Gastroesophageal sphincter (tissue), 4 donors: ENCODE measurements around the gene GINS2. TPM values are rescaled to one million over a fixed set of nuclear protein-coding genes. Genes with fewer than 3 reads are reported as not detected.

ENCODE experiments used
- ATAC-seq: fragments of 150-250 bp; one replicate; pipeline ENCODE4 v1.9.1; 2016; ENCODE audit warnings: mild to moderate bottlenecking, moderate library complexity
- H3K27ac ChIP-seq, 4 donors: fragments of 200-600 bp; sonication (generic) in 3 of 4; 1 replicate in 3 of 4; 2 replicates in 1 of 4; pipeline ENCODE4 v1.5.1; 2016 to 2019
- H3K27me3 ChIP-seq: fragments of 200-600 bp; sonication (generic); one replicate; pipeline ENCODE4 v1.5.1; 2019
- H3K36me3 ChIP-seq, 2 donors: fragments of 200-600 bp; sonication (generic); one replicate each; pipeline ENCODE4 v1.5.1; 2019; ENCODE audit warnings: control low read depth in 1 of 2
- H3K4me1 ChIP-seq, 3 donors: fragments of 200-600 bp; sonication (generic); 1 replicate in 2 of 3; 2 replicates in 1 of 3; pipeline ENCODE4 v1.5.1; 2016 to 2019; ENCODE audit warnings: control low read depth in 2 of 3
- H3K4me3 ChIP-seq, 2 donors: fragments of 200-600 bp; sonication (generic); one replicate each; pipeline ENCODE4 v1.5.1; 2019; ENCODE audit warnings: mild to moderate bottlenecking in 1 of 2, moderate library complexity in 1 of 2
- H3K9me3 ChIP-seq, 3 donors: fragments of 200-600 bp; sonication (generic); one replicate each; pipeline ENCODE4 v1.5.1; 2017 to 2019; ENCODE audit warnings: control low read depth in 2 of 3
- EP300 ChIP-seq: sonication (generic); formaldehyde crosslinking; IDR thresholded peaks from one replicate; pipeline ENCODE4 v1.6.1; 2017; ENCODE audit warnings: antibody characterized with exemption, mild to moderate bottlenecking
- POLR2A ChIP-seq, 2 donors: fragments of 450-650 bp; IDR thresholded peaks; one replicate each; pipeline ENCODE4 v1.6.1; 2017; ENCODE audit warnings: antibody characterized with exemption in 2 of 2, mild to moderate bottlenecking in 2 of 2, moderate library complexity in 1 of 2
- POLR2AphosphoS5 ChIP-seq: sonication (generic); formaldehyde crosslinking; IDR thresholded peaks from one replicate; pipeline ENCODE4 v1.6.1; 2017; ENCODE audit warnings: antibody characterized with exemption
- WGBS, 2 donors: methylation state at CpG; one replicate each; pipeline ENCODE4 v1.1.5; 2018; ENCODE audit warnings: low coverage in 1 of 2; 5-methylcytosine and 5-hydroxymethylcytosine counted together
- total RNA-seq, 4 donors: library from RNA; depleted of rRNA; stranded (reverse); fragments of >200 nt; gene quantifications; one replicate each; pipeline ENCODE4 v1.1.0, GENCODE V29; 2016
- TF ChIP-seq, protein P1 (sequence below), 4 experiments: fragments of 200-600 bp in 2 of 4; fragments of 450-650 bp in 2 of 4; sonication (generic) in 1 of 4; IDR thresholded peaks; one replicate each; pipeline ENCODE4 v1.5.1; 2017 to 2019; ENCODE audit warnings: antibody characterized with exemption in 4 of 4, mild to moderate bottlenecking in 2 of 4, moderate library complexity in 2 of 4

The GINS2 gene
- total RNA-seq, result 1 to 10 TPM in 1 of 4 donors, under 1 TPM in 3; 0.15 to 1.4 (median 0.66) TPM

DNA sequence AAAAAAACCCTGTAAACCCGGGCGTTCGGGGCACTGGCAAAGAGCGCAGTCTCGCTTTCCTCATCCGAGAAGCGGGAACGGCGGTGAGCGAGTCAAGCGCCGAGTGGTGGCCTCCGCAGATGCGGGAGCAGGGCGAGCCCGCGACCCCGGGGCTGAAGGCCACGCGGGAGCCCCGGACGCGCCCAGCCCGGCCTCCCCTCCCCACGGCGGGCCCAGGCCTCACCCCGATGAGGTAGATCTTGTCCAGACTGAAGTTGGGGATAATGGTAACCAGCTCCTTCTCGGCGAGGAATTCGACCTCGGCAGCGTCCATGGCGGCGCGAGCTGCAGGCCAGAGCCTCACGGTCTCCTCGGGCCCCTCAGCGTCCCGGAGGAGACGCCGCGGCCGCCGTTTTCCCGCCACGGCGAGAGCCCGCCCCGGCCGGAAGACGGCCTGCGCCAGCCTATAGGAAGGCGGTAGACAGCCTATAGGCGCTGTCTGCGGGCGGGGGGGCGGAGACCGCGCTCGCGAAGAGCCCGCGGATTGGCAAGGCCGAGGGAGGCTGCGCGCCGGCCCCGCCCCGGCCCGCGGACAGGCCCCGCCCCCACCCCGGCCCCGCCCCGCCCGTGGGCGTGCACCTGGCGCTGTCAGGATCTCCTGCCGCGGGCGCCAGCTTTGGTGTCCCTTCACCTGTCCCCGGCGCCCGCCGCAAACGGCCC, at the start of gene GINS2:
Gene GINS2, minus strand, starts transcription at position 369 of the 699 bp plus-strand sequence. Its CDS starts 56 bp downstream, at position 313.
- Histone ChIP-seq H3K27me3 (peaks cover 15% of the 10 kb centered on the region), H3K27ac (peak within 1 kb of the TSS in 1 of 4 donors; percentile 46), H3K4me3 (peak within 1 kb of the TSS; percentile 48 to 75), H3K4me1 (peaks cover 0 to 21% (median 5%) of the 10 kb centered on the region in 3 donors), H3K9me3 (no peaks in the 10 kb centered on the region), H3K36me3 (no peaks in the 10 kb centered on the region)
- peak; percentile 100 for ATAC-seq
- no CpG with 5 or more reads among the region's 86 CpGs for WGBS, 2 donors
- no peak for TF ChIP-seq POLR2AphosphoS5
- TF ChIP-seq, protein P1, sequence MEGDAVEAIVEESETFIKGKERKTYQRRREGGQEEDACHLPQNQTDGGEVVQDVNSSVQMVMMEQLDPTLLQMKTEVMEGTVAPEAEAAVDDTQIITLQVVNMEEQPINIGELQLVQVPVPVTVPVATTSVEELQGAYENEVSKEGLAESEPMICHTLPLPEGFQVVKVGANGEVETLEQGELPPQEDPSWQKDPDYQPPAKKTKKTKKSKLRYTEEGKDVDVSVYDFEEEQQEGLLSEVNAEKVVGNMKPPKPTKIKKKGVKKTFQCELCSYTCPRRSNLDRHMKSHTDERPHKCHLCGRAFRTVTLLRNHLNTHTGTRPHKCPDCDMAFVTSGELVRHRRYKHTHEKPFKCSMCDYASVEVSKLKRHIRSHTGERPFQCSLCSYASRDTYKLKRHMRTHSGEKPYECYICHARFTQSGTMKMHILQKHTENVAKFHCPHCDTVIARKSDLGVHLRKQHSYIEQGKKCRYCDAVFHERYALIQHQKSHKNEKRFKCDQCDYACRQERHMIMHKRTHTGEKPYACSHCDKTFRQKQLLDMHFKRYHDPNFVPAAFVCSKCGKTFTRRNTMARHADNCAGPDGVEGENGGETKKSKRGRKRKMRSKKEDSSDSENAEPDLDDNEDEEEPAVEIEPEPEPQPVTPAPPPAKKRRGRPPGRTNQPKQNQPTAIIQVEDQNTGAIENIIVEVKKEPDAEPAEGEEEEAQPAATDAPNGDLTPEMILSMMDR (IDR thresholded peaks at IDR 0.05), result no peak
- no peak for TF ChIP-seq EP300
- no peak for TF ChIP-seq POLR2A (IDR thresholded peaks at IDR 0.05)

DNA sequence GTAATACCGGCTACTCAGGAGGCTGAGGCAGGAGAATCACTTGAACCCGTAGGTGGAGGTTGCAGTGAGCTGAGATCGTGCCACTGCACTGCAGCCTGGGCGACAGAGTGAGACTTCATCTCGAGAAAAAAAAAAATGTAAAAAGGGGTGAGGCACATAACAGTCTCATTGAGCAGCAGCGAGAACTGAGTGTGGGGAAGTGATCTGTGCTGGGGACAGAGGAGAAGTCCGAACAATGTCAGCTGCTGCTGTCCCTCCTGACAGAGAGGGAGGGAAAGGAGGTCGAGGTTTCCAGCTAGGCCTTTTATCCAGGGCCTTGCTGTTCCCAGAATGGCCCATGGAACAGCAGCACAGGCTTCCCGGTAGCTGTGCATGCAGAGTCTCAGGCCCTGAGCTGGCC, 48.2 kb upstream of the GINS2 start:
- no peak overlapping the region for H3K27ac ChIP-seq
- WGBS, 2 donors, result 60 to 86% methylated on average over 1 to 9 of the region's 9 CpGs
- H3K4me1 ChIP-seq, result no peaks in the 10 kb centered on the region
- TF ChIP-seq POLR2A (IDR thresholded peaks at IDR 0.05) (no peak), POLR2AphosphoS5 (no peak), EP300 (no peak)
- TF ChIP-seq, protein P1 (IDR thresholded peaks at IDR 0.05), result no peak
- no peaks in the 10 kb centered on the region for H3K36me3 ChIP-seq
- no peaks in the 10 kb centered on the region for H3K9me3 ChIP-seq
- no peak overlapping the region for H3K4me3 ChIP-seq
- H3K27me3 ChIP-seq, result no peaks in the 10 kb centered on the region
- no peak for ATAC-seq

DNA sequence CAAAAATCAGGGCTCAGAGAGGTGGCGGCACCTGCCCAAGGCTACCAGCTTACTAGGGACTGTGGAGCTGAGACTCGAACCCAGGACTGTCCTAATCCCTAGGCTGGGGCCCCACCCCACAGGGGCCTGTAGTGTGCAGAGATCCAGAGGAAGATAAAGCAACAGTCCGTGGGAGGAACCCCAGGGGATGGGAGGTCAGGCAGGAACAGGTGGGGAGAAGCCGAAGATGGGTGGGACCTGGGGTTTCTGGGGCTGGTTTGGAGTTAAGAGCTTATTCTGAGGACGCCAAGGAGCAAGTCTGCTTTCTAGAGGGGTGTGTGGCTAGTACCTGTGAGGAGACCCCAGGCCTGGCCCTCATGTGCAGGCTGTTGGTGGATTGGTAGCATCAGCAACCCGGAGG, 47.2 kb upstream of the GINS2 start:
- Histone ChIP-seq H3K4me3 (no peak overlapping the region), H3K9me3 (no peaks in the 10 kb centered on the region), H3K36me3 (no peaks in the 10 kb centered on the region), H3K27ac (no peak overlapping the region), H3K27me3 (no peaks in the 10 kb centered on the region), H3K4me1 (no peaks in the 10 kb centered on the region)
- ATAC-seq, result no peak
- WGBS, 2 donors, result 59% methylated on average over 4 of the region's 6 CpGs; no CpG with 5 or more reads in 1 of the 2 donors
- no peak for TF ChIP-seq POLR2A (IDR thresholded peaks at IDR 0.05)

- no peak for TF ChIP-seq POLR2A (IDR thresholded peaks at IDR 0.05)
- TF ChIP-seq, protein P1 (IDR thresholded peaks at IDR 0.05), result no peak
- TF ChIP-seq EP300, result no peak
- no peak for TF ChIP-seq POLR2AphosphoS5
- ATAC-seq, result no peak
- no peak overlapping the region for H3K27ac ChIP-seq
- no peaks in the 10 kb centered on the region for H3K4me1 ChIP-seq
- no peak overlapping the region for H3K4me3 ChIP-seq
- 90% methylated on average over 2 of the region's 14 CpGs; no CpG with 5 or more reads in 1 of the 2 donors for WGBS, 2 donors
- H3K36me3 ChIP-seq, result no peaks in the 10 kb centered on the region
- H3K9me3 ChIP-seq, result no peaks in the 10 kb centered on the region
- no peaks in the 10 kb centered on the region for H3K27me3 ChIP-seq
These were observed 46.5 kb upstream of the GINS2 start for GRCh38 chr16:85735225-85735635.

DNA sequence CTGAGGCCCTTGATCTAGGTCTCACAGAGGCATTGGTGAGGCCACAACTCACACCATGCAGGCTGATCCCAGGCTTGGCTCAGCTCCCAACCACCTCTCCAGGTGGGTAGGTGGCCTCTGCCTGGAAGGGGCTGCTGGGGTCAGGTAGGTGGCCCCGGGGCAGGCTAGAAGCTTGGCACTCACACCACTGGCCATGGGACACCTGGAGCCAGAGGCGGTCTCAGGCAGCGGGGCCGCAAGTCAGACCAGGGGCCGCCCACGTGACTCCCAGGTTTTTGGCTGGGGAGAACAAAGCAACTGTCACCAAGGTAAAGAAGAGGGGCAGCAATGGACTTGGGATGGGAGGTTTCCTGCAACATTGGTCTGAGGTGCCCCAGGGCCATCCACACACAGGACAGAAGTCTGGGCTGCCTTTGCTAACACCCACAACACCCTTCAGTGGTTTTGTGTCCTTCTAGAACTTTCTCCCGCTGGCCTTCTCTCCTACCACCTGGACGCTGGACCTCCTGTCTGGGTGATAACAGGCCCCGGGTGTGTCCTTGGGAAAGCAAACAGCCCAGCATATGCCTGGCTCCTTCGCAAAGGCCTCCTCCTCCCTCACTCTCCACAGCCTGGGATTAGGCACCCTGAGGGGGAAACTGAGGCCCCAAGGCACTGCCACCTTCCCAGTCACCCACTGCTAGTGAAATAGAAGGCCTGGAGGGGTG, 45.7 kb upstream of the GINS2 start:
- H3K27ac ChIP-seq, result no peak overlapping the region
- no peak overlapping the region for H3K4me3 ChIP-seq
- no peaks in the 10 kb centered on the region for H3K9me3 ChIP-seq
- no peaks in the 10 kb centered on the region for H3K27me3 ChIP-seq
- no peak for ATAC-seq
- no peaks in the 10 kb centered on the region for H3K4me1 ChIP-seq
- H3K36me3 ChIP-seq, result no peaks in the 10 kb centered on the region
- 89% methylated on average over 3 of the region's 10 CpGs; no CpG with 5 or more reads in 1 of the 2 donors for WGBS, 2 donors
- TF ChIP-seq EP300 (no peak), POLR2AphosphoS5 (no peak), POLR2A (IDR thresholded peaks at IDR 0.05) (no peak)
- TF ChIP-seq, protein P1 (IDR thresholded peaks at IDR 0.05), result no peak
